ENCODE results near the gene DHX16.

GRCh38 chr6:30716879-30717128, 44.0 kb upstream of the DHX16 start:
- TF ChIP-seq, protein P1, sequence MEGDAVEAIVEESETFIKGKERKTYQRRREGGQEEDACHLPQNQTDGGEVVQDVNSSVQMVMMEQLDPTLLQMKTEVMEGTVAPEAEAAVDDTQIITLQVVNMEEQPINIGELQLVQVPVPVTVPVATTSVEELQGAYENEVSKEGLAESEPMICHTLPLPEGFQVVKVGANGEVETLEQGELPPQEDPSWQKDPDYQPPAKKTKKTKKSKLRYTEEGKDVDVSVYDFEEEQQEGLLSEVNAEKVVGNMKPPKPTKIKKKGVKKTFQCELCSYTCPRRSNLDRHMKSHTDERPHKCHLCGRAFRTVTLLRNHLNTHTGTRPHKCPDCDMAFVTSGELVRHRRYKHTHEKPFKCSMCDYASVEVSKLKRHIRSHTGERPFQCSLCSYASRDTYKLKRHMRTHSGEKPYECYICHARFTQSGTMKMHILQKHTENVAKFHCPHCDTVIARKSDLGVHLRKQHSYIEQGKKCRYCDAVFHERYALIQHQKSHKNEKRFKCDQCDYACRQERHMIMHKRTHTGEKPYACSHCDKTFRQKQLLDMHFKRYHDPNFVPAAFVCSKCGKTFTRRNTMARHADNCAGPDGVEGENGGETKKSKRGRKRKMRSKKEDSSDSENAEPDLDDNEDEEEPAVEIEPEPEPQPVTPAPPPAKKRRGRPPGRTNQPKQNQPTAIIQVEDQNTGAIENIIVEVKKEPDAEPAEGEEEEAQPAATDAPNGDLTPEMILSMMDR (IDR thresholded peaks at IDR 0.05; ENCODE audit: insufficient read depth, low read length, poor library complexity, severe bottlenecking): no peak
- TF ChIP-seq EZH2phosphoT487 (conservative IDR thresholded peaks at IDR 0.05; ENCODE audit: low read length): no peak
